HG03060 (cell line): ENCODE data around the gene PRKCH.

ENCODE experiments used
- ATAC-seq: cut with Tn5 transposase; IDR thresholded peaks from one replicate; pipeline ENCODE4 v1.9.1; 2021; ENCODE audit warnings: low read depth, moderate number of reproducible peaks; ENCODE audit not compliant: unreplicated experiment

Gene PRKCH

GRCh38 chr14:61557262-61557661, 235.9 kb downstream of the PRKCH start:
- ATAC-seq = no peak

- ATAC-seq = no peak
Observed at GRCh38 chr14:61557854-61558253, 236.5 kb downstream of the PRKCH start.

GRCh38 chr14:61558271-61558670, 236.9 kb downstream of the PRKCH start:
- no peak for ATAC-seq

GRCh38 chr14:61559641-61560201, 238.3 kb downstream of the PRKCH start:
- no peak for ATAC-seq

GRCh38 chr14:61560323-61560722, 238.9 kb downstream of the PRKCH start:
- ATAC-seq = no peak

- no peak for ATAC-seq
Observed at GRCh38 chr14:61561104-61561503, 239.7 kb downstream of the PRKCH start.

- no peak for ATAC-seq
Observed at GRCh38 chr14:61561657-61562276, 240.4 kb downstream of the PRKCH start.

- ATAC-seq = no peak
Observed at GRCh38 chr14:61562321-61563161, 241.2 kb downstream of the PRKCH start.

- ATAC-seq = no peak
Observed at GRCh38 chr14:61563162-61563511, 241.8 kb downstream of the PRKCH start.

- no peak for ATAC-seq
Observed at GRCh38 chr14:61563880-61564617, 242.7 kb downstream of the PRKCH start.

GRCh38 chr14:61564618-61565091, 243.3 kb downstream of the PRKCH start:
- no peak for ATAC-seq

GRCh38 chr14:61565181-61565580, 243.8 kb downstream of the PRKCH start:
- no peak for ATAC-seq

- no peak for ATAC-seq
Observed at GRCh38 chr14:61565836-61566536, 244.6 kb downstream of the PRKCH start.

GRCh38 chr14:61566537-61567225, 245.3 kb downstream of the PRKCH start:
- ATAC-seq = no peak

GRCh38 chr14:61567838-61568571, 246.6 kb downstream of the PRKCH start:
- no peak for ATAC-seq

- ATAC-seq = peak; percentile 71
Observed at GRCh38 chr14:61568572-61569011, 247.2 kb downstream of the PRKCH start.

GRCh38 chr14:61569308-61569707, 247.9 kb downstream of the PRKCH start:
- ATAC-seq = no peak

- ATAC-seq = no peak
Observed at GRCh38 chr14:61569812-61570548, 248.6 kb downstream of the PRKCH start.
